Neural cell (in vitro differentiated cells): ENCODE results near the gene CBLIF. TPM values are rescaled to one million over a fixed set of nuclear protein-coding genes. Genes with fewer than 3 reads are reported as not detected.

Experiments used
- H2AFZ ChIP-seq: fragments of 200-600, 300-800 bp; sonication (generic), shearing (Covaris generic); 2 replicates; pipeline ENCODE4 v1.6.0; 2014; ENCODE audit warnings: low read depth, mild to moderate bottlenecking, antibody characterized with exemption, low read length, moderate library complexity
- H3F3A ChIP-seq: fragments of 200-600 bp; shearing (Covaris generic); 2 replicates; pipeline ENCODE4 v1.6.1; 2016; ENCODE audit warnings: mild to moderate bottlenecking, moderate library complexity, mixed read lengths, antibody characterized with exemption, low read length; ENCODE audit not compliant: insufficient read depth, poor library complexity, severe bottlenecking
- H3K27ac ChIP-seq: fragments of 200-600, 300-800 bp; sonication (generic), shearing (Covaris generic); 2 replicates; pipeline ENCODE4 v1.5.1; 2014; ENCODE audit warnings: mild to moderate bottlenecking, low read length, moderate library complexity
- H3K27me3 ChIP-seq: fragments of 300-800, 200-600 bp; sonication (generic), shearing (Covaris generic); 2 replicates; pipeline ENCODE4 v1.6.0; 2014; ENCODE audit warnings: mild to moderate bottlenecking, low read depth, low read length, moderate library complexity; ENCODE audit not compliant: insufficient read depth
- H3K36me3 ChIP-seq: fragments of 300-800, 200-600 bp; sonication (generic), shearing (Covaris generic); 2 replicates; pipeline ENCODE4 v1.5.1; 2014; ENCODE audit warnings: mild to moderate bottlenecking, antibody characterized with exemption, low read length, moderate library complexity; ENCODE audit not compliant: insufficient read depth
- H3K4me2 ChIP-seq: fragments of 300-800, 200-600 bp; sonication (generic), shearing (Covaris generic); 2 replicates; pipeline ENCODE4 v1.6.0; 2014; ENCODE audit warnings: mild to moderate bottlenecking, low read length
- H3K4me3 ChIP-seq: fragments of 300-800, 200-600 bp; sonication (generic), shearing (Covaris generic); 2 replicates; pipeline ENCODE4 v1.5.1; 2014; ENCODE audit warnings: mild to moderate bottlenecking, low read length, moderate library complexity
- H3K79me2 ChIP-seq: fragments of 200-600 bp; shearing (Covaris generic); replicated peaks from 2 replicates; pipeline ENCODE4 v1.6.0; 2014; ENCODE audit warnings: mild to moderate bottlenecking, low read length, moderate library complexity; ENCODE audit not compliant: insufficient read depth
- H3K9ac ChIP-seq: fragments of 300-800, 200-600 bp; sonication (generic), shearing (Covaris generic); 2 replicates; pipeline ENCODE4 v1.6.1; 2016; ENCODE audit warnings: mild to moderate bottlenecking, low read length, mixed read lengths
- H3K9me2 ChIP-seq: fragments of 200-600 bp; shearing (Covaris generic); 2 replicates; pipeline ENCODE4 v1.6.1; 2016; ENCODE audit warnings: mild to moderate bottlenecking, low read length, mixed read lengths; ENCODE audit not compliant: insufficient read depth
- H3K9me3 ChIP-seq: fragments of 200-600, 300-800 bp; sonication (generic), shearing (Covaris generic); 2 replicates; pipeline ENCODE4 v1.6.1; 2016; ENCODE audit warnings: mild to moderate bottlenecking, mixed run types, low read length, moderate library complexity, mixed read lengths
- H4K20me1 ChIP-seq: fragments of 200-600 bp; shearing (Covaris generic); 2 replicates; pipeline ENCODE4 v1.6.1; 2016; ENCODE audit warnings: mild to moderate bottlenecking, mixed run types; ENCODE audit not compliant: insufficient read depth
- EP300 ChIP-seq: fragments of 450-650 bp; conservative IDR thresholded peaks from 2 replicates; pipeline ENCODE4 v1.6.1; 2014; ENCODE audit warnings: antibody characterized with exemption, mild to moderate bottlenecking, moderate library complexity; ENCODE audit not compliant: poor library complexity, severe bottlenecking
- EZH2 ChIP-seq: fragments of 200-600, 300-800 bp; shearing (Covaris generic), sonication (generic); IDR thresholded peaks from 2 replicates; pipeline ENCODE4 v1.6.1; 2014; ENCODE audit warnings: antibody characterized with exemption, low read length, borderline replicate concordance, mild to moderate bottlenecking; ENCODE audit not compliant: insufficient read depth, poor library complexity, severe bottlenecking
- MXI1 ChIP-seq: fragments of 450-650 bp; conservative IDR thresholded peaks from 2 replicates; pipeline ENCODE4 v1.6.1; 2014; ENCODE audit warnings: antibody characterized with exemption, mild to moderate bottlenecking; ENCODE audit not compliant: poor library complexity, severe bottlenecking
- POLR2AphosphoS5 ChIP-seq: IDR thresholded peaks from 2 replicates; pipeline ENCODE4 v1.6.1; 2012
- RAD21 ChIP-seq: fragments of 450-650 bp; conservative IDR thresholded peaks from 2 replicates; pipeline ENCODE4 v1.6.1; 2014; ENCODE audit warnings: antibody characterized with exemption, mild to moderate bottlenecking, moderate library complexity
- SMC3 ChIP-seq: fragments of 450-650 bp; conservative IDR thresholded peaks from 2 replicates; pipeline ENCODE4 v1.6.1; 2014; ENCODE audit warnings: antibody characterized with exemption, mild to moderate bottlenecking, moderate library complexity; ENCODE audit not compliant: poor library complexity
- TAF1 ChIP-seq: IDR thresholded peaks from 2 replicates; pipeline ENCODE4 v1.6.1; 2012; ENCODE audit warnings: low read depth
- polyA plus RNA-seq: library from polyadenylated mRNA; depleted of rRNA; stranded (reverse); fragments of >200 nt; gene quantifications from 2 replicates; pipeline ENCODE4 v1.2.3, GENCODE V29; 2014
- TF ChIP-seq, protein P1 (sequence below): fragments of 450-650 bp; IDR thresholded peaks from 2 replicates; pipeline ENCODE4 v1.5.1; 2014; ENCODE audit warnings: antibody characterized with exemption, mild to moderate bottlenecking, moderate library complexity; ENCODE audit not compliant: poor library complexity, severe bottlenecking
- TF ChIP-seq, protein P2 (sequence below): IDR thresholded peaks from 2 replicates; pipeline ENCODE4 v1.6.1; 2012; ENCODE audit warnings: borderline replicate concordance

The CBLIF gene
- polyA plus RNA-seq, 1 donor from 2014 or later: not detected

DNA sequence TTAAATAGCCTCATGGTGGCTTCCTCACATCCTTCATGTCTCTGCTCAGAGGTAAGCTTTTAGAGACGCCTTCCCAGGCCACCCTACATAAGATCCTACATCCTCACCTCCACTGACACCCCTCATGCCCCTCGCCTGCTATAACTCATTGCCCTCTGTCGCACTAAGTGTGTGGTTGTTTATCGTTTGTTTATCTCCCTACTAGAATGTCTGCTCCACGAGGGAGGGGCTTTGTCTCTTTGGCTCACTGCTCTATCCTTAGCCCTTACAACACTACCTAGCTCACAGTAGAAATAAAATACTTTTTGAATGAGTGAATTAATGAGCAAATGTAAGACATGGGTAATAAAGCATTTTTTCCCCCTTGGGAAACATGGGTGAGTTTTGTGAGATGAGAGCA is 1.3 kb upstream of the CBLIF start:
- Histone ChIP-seq H3K36me3 (no peaks in the 10 kb centered on the region), H3K4me3 (no peak overlapping the region), H3K4me2 (no peak overlapping the region), H3K27me3 (no peaks in the 10 kb centered on the region), H3K9me2 (no peaks in the 10 kb centered on the region), H4K20me1 (no peaks in the 10 kb centered on the region), H3K27ac (no peak overlapping the region), H3F3A (no peaks in the 10 kb centered on the region), H3K9me3 (no peaks in the 10 kb centered on the region), H3K9ac (no peak overlapping the region), H2AFZ (no peak overlapping the region), H3K79me2 (no peaks in the 10 kb centered on the region)
- no peak for TF ChIP-seq EP300
- TF ChIP-seq, protein P1, sequence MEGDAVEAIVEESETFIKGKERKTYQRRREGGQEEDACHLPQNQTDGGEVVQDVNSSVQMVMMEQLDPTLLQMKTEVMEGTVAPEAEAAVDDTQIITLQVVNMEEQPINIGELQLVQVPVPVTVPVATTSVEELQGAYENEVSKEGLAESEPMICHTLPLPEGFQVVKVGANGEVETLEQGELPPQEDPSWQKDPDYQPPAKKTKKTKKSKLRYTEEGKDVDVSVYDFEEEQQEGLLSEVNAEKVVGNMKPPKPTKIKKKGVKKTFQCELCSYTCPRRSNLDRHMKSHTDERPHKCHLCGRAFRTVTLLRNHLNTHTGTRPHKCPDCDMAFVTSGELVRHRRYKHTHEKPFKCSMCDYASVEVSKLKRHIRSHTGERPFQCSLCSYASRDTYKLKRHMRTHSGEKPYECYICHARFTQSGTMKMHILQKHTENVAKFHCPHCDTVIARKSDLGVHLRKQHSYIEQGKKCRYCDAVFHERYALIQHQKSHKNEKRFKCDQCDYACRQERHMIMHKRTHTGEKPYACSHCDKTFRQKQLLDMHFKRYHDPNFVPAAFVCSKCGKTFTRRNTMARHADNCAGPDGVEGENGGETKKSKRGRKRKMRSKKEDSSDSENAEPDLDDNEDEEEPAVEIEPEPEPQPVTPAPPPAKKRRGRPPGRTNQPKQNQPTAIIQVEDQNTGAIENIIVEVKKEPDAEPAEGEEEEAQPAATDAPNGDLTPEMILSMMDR: no peak
- TF ChIP-seq RAD21: no peak

DNA sequence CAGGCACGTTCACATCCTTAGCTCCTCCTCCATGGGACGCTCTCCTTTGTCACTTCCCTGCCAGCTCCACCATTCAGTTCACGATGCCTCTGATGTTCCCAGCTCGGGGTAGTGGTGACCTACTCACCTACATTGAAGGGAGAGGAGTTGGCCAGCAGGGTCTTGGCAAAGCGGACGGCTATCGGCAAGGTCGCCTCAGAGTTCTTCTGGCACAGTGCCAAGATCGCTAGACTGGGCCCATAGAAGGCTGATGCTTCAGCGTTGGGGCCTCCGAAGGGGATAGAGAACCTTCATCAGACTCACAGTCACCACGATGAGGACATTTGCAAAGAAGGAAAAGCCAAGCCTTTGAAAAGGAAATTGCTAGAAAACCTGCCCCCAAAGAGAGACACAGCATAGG is 3.0 kb downstream of the CBLIF start:
- Histone ChIP-seq H4K20me1 (no peaks in the 10 kb centered on the region), H3K4me2 (no peak overlapping the region), H3K79me2 (no peaks in the 10 kb centered on the region), H3K9me2 (no peaks in the 10 kb centered on the region), H2AFZ (no peak overlapping the region), H3K36me3 (no peaks in the 10 kb centered on the region), H3K27me3 (no peaks in the 10 kb centered on the region), H3K9ac (no peak overlapping the region), H3K4me3 (no peak overlapping the region), H3F3A (no peaks in the 10 kb centered on the region), H3K9me3 (no peaks in the 10 kb centered on the region), H3K27ac (no peak overlapping the region)
- TF ChIP-seq, protein P2, sequence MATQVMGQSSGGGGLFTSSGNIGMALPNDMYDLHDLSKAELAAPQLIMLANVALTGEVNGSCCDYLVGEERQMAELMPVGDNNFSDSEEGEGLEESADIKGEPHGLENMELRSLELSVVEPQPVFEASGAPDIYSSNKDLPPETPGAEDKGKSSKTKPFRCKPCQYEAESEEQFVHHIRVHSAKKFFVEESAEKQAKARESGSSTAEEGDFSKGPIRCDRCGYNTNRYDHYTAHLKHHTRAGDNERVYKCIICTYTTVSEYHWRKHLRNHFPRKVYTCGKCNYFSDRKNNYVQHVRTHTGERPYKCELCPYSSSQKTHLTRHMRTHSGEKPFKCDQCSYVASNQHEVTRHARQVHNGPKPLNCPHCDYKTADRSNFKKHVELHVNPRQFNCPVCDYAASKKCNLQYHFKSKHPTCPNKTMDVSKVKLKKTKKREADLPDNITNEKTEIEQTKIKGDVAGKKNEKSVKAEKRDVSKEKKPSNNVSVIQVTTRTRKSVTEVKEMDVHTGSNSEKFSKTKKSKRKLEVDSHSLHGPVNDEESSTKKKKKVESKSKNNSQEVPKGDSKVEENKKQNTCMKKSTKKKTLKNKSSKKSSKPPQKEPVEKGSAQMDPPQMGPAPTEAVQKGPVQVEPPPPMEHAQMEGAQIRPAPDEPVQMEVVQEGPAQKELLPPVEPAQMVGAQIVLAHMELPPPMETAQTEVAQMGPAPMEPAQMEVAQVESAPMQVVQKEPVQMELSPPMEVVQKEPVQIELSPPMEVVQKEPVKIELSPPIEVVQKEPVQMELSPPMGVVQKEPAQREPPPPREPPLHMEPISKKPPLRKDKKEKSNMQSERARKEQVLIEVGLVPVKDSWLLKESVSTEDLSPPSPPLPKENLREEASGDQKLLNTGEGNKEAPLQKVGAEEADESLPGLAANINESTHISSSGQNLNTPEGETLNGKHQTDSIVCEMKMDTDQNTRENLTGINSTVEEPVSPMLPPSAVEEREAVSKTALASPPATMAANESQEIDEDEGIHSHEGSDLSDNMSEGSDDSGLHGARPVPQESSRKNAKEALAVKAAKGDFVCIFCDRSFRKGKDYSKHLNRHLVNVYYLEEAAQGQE: no peak
- TF ChIP-seq, protein P1: no peak
- TF ChIP-seq TAF1 (no peak), SMC3 (no peak), EP300 (no peak), MXI1 (no peak), RAD21 (no peak), POLR2AphosphoS5 (no peak), EZH2 (no peak)
